ENCODE results near the gene RTTN.

GRCh38 chr18:70194227-70194890 is 11.1 kb downstream of the RTTN start:
- no peak for TF ChIP-seq TEAD4 (IDR thresholded peaks at IDR 0.05; ENCODE audit: borderline replicate concordance, insufficient read depth)
- no peak for TF ChIP-seq SMC3 (IDR thresholded peaks at IDR 0.05; ENCODE audit: low read depth, low read length)
- TF ChIP-seq USF1 (IDR thresholded peaks at IDR 0.05; ENCODE audit: borderline replicate concordance, low read depth), result no peak
- no peak for TF ChIP-seq YY1 (IDR thresholded peaks at IDR 0.05; ENCODE audit: low read depth)
- TF ChIP-seq ZBTB33 (IDR thresholded peaks at IDR 0.05; ENCODE audit: borderline replicate concordance, low read depth), result no peak
- TF ChIP-seq MAX (IDR thresholded peaks at IDR 0.05; ENCODE audit: low read depth), result no peak
- no peak for TF ChIP-seq TAF1 (IDR thresholded peaks at IDR 0.05; ENCODE audit: borderline replicate concordance, low read depth, low read length)
- no peak for TF ChIP-seq FOXM1 (IDR thresholded peaks at IDR 0.05; ENCODE audit: low read depth)
- no peak for TF ChIP-seq CTCF (IDR thresholded peaks at IDR 0.05)
- no peak for TF ChIP-seq GATA2 (CRISPR knock-in tag; IDR thresholded peaks at IDR 0.05)
- TF ChIP-seq NRF1 (IDR thresholded peaks at IDR 0.05; ENCODE audit: low read depth, low read length), result no peak
- TF ChIP-seq SIN3A (IDR thresholded peaks at IDR 0.05; ENCODE audit: borderline replicate concordance, low read depth, low read length), result no peak
- no peak for TF ChIP-seq RAD21 (IDR thresholded peaks at IDR 0.05; ENCODE audit: low read length)
- no peak for TF ChIP-seq JUND (IDR thresholded peaks at IDR 0.05)

Data from SK-N-SH (cell line).